Mucosa of gallbladder (tissue), 1 donor: ENCODE results near the gene HAGHL. TPM values are rescaled to one million over a fixed set of nuclear protein-coding genes. Genes with fewer than 3 reads are reported as not detected.

ENCODE experiments used
- DNase-seq: peaks from one replicate; pipeline ENCODE4 v3.0.0-alpha.2; 2020; ENCODE audit warnings: low spot score
- total RNA-seq: library from RNA; stranded (reverse); gene quantifications from one replicate; pipeline ENCODE4 v1.2.1, GENCODE V29; 2021
- donor health status: DM: no; HTN: no; CAD: no.

Gene HAGHL, protein sequence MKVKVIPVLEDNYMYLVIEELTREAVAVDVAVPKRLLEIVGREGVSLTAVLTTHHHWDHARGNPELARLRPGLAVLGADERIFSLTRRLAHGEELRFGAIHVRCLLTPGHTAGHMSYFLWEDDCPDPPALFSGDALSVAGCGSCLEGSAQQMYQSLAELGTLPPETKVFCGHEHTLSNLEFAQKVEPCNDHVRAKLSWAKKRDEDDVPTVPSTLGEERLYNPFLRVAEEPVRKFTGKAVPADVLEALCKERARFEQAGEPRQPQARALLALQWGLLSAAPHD
- total RNA-seq, result 13.4 TPM

DNA sequence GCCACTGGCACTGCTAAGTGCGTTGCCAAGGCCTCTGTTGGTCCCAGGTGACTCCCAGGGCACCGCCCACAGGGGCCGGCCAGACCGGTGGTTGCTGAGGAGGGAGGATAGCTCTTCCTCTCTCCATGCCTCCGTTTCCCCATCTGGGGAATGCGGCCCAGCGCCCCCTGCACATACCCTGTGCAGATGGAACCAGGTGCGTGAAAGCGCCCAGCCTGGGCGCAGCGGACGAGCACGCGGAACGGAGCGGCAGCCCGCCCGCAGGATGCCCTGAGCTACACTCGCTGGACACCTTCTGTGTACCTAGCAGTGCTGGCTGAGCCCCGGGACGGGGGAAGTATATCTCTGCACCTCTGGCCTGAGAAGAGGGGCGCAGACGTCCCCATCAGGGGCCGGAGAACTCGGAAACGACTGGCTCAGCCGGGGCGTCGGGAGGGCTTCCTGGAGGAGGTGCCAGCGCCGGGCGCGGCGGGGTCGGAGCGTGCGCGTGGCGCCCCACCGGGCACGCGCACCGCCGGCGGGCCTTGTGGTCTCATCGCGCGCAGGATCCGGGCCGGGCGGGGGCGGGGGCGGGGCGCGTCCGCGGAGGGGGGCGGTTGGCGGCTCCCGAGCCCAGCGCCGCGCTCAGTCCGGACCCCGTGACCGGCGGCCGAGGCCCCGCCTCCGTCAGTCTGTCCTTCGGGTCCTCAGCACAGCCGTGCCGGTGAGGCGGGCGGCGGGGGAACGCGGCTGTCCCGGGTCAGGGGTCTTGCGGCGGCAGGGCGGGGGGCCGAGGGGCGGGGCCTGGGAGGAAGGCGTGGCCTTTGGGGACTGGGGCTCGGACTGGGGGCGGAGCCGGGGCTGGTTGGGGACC, at the start of gene HAGHL, which contains the start of gene CCDC78:
TSS of gene HAGHL (plus strand) at position 669 of the 853 bp plus-strand sequence. CDS start 404 bp downstream, outside the sequence.
TSS of gene CCDC78 (minus strand) at position 6 of the 853 bp plus-strand sequence. CDS start 76 bp downstream, outside the sequence.
- peak; percentile 53 for DNase-seq

DNA sequence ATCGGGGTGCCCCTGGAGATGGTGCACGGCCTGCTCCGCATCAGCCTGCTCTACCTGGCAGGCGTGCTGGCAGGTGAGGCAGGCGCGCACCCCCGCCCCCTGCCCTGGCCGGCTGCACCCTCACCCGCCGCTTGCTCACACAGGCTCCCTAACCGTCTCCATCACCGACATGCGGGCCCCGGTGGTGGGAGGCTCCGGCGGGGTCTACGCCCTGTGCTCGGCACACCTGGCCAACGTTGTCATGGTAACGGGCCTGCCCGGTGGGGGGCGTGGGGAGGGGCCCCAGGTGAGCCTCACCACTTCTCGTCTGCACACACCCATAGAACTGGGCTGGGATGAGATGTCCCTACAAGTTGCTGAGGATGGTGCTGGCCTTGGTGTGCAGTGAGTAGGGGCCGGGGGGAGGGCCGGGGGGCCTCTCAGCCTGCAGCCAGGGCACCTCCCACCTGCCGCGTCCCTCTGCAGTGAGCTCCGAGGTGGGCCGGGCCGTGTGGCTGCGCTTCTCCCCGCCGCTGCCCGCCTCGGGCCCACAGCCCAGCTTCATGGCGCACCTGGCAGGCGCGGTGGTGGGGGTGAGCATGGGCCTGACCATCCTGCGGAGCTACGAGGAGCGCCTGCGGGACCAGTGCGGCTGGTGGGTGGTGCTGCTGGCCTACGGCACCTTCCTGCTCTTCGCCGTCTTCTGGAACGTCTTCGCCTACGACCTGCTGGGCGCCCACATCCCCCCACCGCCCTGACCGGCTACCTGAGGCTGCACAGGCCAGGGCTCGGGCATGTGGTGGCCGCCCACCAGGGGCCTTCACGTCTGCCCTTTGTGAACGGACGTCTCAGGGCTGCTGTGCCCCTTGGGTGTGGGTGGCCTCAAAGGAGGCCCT, 49.4 kb upstream of the HAGHL start:
- no peak for DNase-seq

DNA sequence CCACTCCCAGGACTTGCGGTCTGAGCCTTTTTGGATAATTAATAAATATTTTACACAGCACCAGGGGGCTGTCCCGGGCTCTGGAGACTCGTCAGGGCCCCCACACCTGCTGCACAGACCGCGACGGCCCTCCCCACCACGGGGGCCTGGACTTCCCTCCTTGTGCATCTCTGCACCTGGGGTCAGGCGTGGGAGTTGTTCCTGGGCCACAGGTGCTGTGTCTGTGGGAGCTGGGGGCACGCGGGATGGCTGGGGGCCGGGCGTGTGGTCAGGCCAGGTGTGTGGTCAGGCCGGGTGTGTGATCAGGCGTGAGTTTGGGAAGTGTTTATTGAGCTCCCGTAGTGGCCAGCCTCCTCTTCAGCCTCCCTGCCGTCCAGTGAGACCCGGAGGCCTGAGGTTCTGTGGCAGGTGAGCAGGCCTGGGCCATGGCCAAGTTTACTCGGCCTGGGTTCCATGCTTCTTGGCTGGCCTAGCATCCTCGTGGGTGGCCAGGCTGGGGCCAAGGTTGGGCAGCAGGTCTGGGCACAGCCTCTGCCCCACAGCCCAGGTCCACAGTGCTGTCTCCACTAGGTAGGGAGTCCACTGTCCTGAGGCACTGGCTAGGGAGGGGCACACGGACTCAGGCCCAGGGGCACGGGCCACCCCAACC, 48.6 kb upstream of the HAGHL start:
- DNase-seq, result no peak

DNA sequence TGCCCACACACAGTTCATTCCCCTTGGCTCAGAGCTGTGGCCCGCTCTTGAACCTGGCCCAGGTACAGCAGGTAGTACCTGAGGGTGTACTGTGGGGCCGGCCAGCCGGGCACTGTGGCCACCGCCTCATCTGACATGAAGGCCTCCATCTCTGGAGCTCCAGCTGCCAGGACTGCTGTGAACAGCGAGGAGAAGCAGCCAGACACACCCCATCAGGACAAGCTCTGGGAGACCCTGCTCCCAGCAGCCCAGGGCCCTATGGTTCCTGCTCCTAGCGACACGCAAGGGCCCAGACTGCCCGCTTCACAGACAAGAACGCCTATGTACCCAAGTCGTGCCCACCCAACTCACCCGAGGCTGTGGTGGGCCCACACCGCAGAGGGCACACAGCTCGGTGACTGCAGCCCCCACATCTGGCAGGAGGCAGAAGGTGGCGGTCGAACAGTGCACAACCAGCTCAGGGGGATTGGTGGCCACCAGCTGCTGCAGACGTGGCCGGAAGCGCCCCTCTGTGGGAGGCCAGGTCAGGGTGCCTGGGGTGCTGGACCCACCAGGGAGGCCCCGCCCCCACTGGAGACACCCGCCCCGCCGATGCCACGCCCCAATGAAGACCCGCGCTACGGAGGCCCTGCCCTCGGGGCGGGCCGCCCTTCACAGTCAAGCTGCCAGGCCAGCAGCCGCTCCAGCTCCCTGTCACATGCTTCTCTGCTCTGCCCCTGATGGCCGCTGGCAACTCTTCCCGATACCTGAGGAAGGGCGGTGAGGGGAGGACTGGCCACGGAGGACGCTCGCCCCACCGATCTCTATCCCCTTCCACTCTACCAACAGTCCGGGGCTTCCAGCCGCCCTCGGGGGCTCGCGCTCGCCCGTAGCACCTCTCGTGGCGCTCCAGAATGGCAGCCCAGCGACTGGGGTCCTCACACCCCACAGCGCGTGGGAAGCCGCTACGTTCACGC, 47.8 kb upstream of the HAGHL start:
- DNase-seq, result peak; percentile 64

DNA sequence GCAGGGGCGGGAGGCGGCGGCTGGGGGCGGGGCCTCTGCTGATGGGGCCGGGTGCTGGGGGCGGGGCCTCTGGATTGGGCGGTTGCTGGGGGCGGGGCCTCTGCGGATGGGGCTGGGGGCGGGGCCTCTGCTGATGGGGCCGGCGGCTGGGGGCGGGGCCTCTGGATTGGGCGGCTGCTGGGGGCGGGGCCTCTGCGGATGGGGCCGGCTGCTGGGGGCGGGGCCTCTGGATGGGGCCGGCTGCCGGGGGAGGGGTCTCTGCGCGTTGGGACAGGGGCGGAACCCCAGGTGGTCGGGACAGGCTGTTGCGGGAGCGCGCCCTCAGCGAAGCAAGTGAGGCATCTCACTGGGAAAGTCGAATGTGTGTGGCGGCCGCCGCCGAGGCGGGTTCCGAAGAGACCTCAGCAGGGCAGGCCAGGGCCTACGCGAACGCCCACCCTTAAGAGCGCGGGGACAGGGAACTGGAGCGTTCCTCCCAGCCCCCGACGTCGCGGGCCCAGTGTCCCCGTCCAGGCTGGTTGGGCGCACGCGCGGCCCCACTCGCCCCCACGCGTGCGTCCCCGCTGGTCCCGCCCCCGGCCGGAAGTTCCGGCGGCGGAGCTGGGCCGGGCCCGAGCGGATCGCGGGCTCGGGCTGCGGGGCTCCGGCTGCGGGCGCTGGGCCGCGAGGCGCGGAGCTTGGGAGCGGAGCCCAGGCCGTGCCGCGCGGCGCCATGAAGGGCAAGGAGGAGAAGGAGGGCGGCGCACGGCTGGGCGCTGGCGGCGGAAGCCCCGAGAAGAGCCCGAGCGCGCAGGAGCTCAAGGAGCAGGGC, 46.9 kb upstream of the HAGHL start, which contains the start of gene STUB1:
TSS of gene STUB1 (plus strand) at position 597 of the 811 bp plus-strand sequence. CDS start at position 713, 116 bp downstream.
- DNase-seq, result peak; percentile 81

DNA sequence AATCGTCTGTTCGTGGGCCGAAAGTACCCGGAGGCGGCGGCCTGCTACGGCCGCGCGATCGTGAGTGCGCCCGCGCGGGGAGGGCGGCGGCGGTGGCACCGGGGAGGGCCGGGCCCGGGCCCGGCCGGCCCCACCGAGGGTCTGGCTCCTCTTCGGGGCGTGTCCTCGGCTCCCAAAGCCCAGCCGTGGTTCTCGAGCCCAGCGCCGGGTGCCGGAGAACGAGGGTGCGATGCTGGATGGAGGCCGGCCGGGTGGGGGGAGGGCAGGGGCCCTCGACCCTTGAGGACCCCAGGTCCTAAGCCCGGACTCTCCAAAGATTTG, 46.3 kb upstream of the HAGHL start:
- no peak for DNase-seq

DNA sequence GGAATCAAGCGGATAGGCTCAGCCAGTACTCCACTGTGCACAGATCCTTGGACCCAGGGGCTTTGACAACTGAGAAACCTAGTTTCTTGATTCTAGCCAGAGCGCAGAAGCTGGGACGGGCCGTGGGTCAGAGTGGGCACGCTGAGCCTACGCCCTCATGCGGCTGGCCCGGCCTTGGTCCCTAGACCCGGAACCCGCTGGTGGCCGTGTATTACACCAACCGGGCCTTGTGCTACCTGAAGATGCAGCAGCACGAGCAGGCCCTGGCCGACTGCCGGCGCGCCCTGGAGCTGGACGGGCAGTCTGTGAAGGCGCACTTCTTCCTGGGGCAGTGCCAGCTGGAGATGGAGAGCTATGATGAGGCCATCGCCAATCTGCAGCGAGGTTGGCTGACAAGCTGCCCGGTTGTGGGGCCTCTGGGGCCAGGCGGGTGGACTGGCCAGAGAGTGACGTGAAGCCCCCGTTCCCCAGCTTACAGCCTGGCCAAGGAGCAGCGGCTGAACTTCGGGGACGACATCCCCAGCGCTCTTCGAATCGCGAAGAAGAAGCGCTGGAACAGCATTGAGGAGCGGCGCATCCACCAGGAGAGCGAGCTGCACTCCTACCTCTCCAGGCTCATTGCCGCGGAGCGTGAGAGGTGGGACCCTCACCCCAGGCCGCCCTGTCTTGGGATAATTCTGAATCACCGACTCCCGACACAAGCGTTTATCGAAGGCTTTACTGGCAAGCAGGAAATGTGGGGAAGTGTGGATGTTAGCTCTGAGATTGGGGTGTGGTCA, 45.8 kb upstream of the HAGHL start:
- DNase-seq, result no peak

DNA sequence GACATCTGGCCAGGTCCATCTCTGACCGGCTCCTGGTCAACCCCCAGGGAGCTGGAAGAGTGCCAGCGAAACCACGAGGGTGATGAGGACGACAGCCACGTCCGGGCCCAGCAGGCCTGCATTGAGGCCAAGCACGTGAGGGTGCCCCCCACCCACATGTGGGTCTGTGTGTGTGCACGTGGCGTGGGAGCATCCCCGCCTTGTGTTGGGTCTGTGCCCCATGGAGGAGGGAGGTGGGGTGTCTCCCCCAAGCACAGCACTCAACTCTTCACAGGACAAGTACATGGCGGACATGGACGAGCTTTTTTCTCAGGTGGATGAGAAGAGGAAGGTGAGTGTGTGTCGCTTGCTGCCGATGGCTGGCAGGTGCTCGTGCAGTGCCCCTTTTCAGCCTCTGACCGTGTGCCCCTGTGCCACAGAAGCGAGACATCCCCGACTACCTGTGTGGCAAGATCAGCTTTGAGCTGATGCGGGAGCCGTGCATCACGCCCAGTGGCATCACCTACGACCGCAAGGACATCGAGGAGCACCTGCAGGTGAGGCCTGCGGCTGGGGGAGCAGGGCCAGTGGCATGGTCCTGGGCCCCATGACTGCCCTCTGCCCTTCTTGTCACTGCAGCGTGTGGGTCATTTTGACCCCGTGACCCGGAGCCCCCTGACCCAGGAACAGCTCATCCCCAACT, 45.0 kb upstream of the HAGHL start:
- no peak for DNase-seq

DNA sequence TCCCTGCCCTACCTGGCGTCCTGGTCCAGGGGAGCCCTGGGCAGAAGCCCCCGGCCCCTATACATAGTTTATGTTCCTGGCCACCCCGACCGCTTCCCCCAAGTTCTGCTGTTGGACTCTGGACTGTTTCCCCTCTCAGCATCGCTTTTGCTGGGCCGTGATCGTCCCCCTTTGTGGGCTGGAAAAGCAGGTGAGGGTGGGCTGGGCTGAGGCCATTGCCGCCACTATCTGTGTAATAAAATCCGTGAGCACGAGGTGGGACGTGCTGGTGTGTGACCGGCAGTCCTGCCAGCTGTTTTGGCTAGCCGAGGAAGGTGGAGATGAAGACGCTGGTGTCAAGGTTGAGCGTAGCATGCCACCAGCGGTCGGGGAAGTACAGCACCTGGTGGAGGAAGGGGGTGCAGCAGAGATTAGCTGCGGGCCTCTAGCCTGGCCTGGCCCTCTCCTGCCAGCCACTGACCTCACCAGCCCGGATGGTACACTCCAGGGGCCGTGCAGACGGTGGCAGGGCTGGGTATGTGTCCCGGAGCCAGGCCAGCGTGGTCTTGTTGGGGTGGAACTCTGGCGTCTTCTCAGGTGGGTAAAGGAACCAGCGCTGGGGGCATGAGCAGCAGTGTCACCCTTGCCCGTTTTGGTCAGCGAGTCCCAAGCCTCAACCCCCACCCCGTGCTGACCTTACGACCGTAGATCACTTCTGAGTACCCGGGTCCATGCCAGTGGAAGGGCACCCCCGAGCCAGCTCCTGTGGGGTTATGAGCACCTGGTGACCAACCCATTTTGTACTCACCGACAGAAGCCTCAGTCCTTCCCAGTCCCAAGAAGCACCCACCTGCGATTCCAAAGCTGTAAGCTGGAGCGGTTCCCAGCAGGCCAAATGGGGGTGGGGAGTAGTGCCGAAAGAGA, 44.2 kb upstream of the HAGHL start:
- DNase-seq, result no peak

DNA sequence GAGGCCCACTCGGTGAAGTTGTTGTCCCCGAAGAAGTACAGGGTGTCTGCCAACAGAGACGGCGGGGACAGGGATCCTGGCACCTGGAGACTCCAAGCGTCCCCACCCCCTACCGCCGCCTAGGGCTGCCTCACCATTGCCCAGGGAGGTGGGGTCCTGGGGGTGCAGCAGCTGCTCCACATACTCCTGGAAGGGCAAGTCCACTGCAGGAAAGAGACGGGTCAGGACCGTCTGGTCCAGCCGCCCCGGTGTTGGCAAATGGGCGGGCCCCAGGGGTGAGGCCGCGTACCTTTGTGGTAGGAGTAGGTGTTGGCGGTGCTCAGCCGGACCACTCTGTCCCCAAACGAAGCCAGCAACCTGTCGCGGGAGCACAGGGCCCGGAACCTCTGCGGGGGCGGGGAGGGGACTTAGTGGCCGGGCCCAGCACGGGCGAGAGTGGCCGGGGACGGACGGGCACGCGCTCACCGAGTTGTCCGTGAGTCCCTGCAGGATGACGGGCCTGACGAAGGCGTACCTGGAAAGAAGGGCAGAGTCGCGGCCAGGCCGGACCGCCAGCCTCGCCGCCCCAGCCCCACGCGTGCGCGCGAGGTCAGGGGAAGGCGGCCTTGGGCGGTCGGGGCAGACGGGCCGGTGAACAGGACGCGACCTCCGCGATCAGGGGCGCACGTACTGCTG, 43.4 kb upstream of the HAGHL start:
- no peak for DNase-seq

DNA sequence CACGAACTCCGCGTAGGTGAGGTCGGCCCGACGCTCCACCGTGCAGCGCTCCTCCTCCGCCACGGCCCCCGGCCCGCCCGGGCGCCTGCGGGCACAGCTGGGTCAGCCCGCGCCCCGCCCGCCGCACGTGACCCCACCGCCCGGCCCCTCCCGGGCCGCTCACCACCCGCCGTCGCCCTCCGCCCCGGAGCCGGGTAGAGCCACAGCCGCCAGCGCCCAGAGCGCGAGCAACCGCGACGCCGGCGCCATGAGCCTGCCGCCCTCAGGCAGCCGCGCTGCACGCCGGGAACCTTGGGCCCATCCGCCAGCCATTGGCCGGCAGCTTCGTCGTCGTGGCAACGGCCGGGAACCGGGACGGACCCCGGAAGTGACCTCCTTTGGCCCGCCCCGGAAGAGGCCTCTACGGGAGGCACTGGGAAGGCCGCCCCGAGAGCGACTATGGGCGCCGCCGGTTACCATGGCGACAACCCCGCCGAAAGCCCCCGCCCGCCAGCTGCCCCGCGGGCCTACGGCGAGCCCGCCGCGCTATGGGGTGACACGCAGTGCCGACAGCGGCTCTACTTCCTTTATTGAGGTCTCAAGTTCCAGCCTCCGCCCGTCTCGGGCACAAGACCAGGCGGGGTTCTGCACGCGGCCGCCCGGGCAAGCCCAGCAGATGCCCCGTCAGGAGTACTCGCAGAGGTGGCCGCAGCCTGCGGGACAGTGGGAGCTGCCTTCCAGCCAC, 42.7 kb upstream of the HAGHL start, which contains the start of gene JMJD8:
TSS of gene JMJD8 (minus strand) at position 264 of the 724 bp plus-strand sequence. CDS start at position 249, 15 bp downstream.
- DNase-seq, result peak; percentile 97

DNA sequence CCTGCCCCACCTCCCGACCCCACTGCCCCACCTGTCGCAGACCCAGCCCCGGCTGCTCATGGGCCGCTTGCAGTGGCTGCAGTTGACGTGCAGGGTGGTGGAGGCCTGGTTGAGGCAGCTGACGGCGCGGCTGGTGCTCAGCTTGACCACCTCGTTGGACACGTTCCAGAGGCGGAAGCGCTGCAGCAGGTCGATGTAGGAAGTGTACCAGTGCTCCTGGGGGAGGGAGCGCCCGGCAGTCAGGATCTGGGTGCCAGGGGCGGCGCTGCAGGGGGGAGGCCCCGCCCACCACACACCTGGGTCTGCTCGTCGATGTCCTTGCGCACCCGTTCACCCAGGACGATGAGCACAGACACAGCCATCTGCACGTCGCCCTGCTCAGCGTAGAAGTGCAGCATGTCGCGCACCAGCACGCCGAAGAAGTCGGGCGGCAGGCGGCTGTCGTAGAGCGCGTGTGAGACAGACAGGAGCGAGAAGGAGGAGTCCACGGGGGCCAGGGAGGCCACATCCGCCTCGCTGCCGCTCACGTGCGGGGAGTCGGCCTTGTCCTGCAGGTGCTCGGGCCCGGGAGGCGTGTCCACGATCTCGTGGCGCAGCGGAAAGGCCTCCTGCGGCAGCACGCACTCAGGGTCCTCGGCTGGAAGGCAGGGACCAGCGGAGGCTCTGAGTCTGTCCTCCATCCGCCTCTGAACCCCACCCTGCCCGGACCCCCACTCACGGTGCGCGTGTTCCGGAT, 41.8 kb upstream of the HAGHL start:
- DNase-seq, result no peak

DNA sequence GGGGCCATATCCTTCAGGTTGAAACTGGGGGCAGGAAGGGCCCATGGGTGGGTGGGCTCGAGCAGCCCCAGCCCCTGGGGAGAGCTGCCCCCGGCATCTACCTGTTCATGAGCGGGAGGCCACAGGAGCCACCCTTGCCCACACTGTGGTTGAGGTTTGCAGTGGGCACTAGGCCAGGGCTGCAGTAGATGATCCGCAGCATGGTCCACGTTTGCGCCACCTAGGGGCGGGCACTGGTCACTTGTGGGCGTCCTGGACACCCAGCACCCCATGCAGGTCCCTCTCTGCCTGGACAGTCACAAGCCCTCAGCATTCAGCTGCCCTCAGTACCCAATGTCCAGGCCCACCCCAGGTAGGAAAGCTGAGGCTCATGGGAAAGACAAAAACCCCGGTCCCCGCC, 40.9 kb upstream of the HAGHL start:
- DNase-seq, result no peak

DNA sequence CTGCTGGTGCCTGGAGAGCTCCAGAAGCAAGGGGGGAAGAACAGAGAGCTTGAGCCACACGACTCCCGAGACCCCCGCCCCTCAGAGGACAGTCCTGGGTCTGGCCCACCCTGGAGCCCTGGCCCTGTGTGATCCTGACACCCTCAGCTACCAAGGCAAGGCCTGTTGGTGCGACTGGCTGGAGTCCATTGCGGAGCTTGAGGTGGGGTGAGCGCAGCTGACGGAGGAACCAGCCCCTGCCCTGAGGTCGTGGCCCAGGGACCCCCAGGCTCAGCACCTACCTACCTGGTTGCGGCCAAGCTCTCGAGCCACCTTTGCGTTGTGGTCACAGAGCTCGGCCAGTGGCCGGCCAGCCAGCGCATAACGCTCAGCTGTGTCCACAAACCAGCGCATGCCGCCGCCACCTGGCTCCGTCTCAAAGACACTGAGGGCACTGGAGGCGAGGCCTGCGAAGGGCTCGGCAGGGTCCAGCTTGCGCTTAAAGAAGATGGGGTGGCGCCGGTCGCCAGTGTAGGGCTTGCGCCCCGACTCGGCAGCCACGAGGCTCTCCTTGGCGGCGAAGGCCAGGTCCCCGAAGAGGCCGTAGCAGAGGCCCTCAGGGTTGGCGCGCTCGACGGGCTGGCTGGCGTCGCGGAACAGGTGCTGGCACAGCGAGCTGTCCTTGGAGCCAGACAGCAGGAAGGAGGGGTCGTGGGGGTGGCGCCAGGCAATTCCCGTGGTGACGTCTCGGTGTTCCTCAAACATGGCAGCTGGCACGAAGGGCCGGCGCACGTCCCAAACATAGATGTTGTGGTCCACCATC, 40.2 kb upstream of the HAGHL start:
- DNase-seq, result no peak
